ENCODE measurements around the gene SP100.

Gene SP100

GRCh38 chr2:230541934-230542380 is 126.0 kb downstream of the SP100 start:
- no peak for DNase-seq (ENCODE audit: low read depth in 2 of 2)

DNA sequence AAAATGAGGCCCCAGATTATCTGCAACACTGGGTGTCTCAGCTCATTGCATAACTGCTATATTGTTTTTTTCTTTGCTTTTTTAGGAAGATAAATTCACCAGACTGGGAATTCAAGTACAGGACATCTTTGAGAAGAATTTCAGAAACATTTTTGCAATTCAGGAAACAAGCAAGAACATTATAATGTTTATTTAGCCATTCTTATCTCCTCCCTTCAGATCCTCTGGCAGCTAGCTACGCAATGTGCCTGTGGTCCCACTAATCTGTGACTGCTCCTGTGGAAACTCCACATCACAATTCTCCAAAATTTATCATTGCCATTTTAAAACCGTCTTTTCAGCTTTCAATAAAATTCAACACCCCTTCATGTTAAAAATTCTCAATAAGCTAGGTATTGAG is 126.8 kb downstream of the SP100 start:
- no peak for DNase-seq (ENCODE audit: low read depth in 2 of 2)

GRCh38 chr2:230552181-230552580 is 136.2 kb downstream of the SP100 start:
- no peak for DNase-seq (ENCODE audit: low read depth in 2 of 2)

GRCh38 chr2:230557065-230557464 is 141.1 kb downstream of the SP100 start:
- DNase-seq (ENCODE audit: low read depth in 2 of 2): no peak

DNA sequence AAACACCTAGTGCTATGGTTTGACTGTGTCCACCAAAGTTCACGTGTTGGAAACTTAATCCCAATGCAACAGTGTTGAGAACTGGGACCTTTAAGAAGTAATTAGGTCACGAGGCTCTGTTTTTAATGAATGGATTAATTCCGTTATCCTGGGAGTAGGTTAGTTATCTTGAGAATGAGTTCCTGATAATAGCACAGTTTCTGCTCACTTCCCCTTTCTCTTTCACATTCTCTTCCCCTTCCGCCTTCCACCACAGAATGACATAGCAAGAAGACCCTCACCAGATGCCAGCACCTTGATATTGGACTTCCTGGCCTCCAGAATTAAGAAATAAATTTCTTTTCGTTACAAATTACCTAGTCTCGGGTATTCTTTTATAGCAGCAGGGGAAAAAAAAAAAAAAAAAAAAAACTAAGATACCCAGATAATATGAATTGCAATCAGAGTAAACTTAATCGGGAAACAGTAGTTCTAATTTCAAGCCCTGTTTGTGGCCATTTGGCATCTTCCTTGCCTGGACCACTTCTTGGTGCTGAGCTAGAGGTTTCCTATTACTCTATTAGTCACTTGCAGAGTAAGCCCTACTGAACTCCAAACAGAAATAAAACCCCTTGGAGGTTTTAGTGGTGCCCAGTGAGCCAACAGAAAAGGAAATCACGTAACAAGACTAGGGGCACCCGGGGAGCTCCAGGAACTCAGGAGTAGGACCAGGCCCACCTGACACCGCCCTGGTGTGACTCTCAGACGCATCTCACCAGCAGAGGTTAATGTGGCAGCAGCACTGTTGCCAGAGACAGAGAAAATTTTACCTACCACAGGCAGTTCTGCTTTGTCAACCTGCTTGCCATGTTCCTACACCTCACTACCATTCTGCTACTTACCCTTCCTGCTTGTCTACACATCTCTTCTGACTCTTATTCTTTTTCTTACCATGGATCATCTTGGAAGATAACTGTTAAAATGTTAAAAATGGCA is 149.1 kb downstream of the SP100 start:
- no peak for DNase-seq (ENCODE audit: low read depth in 2 of 2)

DNA sequence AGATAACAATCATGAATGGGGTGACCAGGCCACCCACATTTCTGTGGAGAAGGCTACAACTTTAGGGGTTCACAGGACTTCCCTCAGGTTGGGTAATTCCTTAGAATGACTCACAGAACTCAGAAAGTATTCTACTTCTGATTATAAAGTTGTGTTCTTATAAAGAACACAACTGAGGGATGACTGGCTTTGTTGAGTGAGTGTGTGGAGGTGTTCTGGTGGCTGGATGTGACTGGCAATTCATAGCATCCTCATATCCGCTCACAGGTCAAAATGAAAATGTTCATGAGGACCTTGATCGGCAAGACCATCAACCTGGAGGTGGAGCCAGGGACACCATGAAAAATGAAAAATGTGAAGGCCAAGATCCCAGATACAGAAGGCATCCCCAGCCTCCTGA is 153.3 kb downstream of the SP100 start:
- no peak for DNase-seq (ENCODE audit: low read depth in 2 of 2)

GRCh38 chr2:230570987-230571386 is 155.0 kb downstream of the SP100 start:
- no peak for DNase-seq (ENCODE audit: low read depth in 2 of 2)

DNA sequence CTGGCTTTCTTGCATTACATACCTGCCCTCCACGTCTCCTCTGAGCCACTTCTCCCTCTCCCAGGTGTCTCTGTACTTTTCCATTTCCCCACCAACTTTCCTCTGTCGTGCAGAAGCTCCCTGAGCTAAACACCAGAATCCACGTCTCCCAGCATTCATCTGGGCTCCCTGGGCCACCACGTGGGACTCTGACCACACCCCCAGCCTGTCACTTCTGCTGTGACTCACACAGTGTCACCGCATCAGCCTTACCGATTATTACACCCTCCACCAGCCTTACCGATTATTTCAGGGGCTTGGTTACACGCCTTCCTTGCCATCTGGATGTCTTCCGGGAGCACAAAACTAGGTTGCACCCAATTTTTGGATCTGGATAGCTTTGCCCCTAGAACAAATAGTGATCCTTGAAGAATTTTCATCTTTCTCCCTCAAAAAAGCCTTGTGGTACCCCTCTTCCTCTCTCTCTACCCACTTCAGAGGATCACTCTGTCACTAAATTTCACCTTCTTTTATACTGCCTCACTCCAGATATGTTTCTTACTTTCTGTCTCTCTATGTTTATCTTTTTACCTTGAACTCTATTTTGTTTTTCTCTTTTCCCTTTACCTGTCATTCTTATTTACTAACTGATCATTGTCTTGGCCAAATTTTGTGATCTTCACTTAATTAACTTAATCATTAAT is 159.8 kb downstream of the SP100 start:
- DNase-seq (ENCODE audit: low read depth in 2 of 2): no peak

- DNase-seq (ENCODE audit: low read depth in 2 of 2): no peak
These were observed 161.1 kb downstream of the SP100 start for GRCh38 chr2:230577114-230577513.

DNA sequence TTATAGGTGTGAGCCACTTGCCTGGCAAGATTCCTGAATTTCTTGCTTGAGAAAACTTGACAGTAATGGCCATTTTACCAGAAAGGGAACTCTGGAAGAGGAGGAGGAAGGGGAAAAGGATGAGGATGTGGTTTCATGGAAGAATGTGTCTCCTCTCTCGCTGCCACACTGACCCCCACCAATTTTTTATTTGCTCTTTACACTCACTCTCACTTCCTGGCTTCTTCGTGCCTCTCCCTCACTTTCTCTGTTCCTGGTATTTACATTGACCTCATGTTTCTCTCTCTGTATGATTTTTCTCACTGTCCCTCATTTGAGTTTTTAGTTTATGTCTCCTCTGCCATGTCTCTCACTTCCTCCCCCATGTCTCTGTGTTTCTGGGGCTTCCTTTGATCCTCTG is 162.1 kb downstream of the SP100 start:
- DNase-seq (ENCODE audit: low read depth in 2 of 2): no peak

- no peak for DNase-seq (ENCODE audit: low read depth in 2 of 2)
These were observed 166.9 kb downstream of the SP100 start for GRCh38 chr2:230582851-230583283.

DNA sequence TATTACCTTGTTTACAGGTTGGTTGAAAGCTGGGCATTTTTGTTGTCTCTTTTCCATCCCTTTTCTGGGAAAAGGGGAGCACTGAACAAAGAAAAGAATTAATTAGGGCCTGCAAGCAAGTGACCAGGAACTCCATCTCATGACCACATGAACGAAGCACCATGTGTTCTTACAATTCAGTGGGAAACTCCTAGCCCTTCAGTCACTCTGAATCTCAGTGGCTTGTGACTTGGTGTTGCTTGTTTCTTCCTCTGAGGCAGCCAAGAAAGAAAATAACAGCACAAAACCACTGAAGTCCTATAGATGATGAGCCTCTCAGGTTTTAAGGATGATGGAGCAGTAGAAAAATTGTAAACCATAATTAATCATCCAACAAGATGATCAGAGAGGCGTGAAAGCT is 167.6 kb downstream of the SP100 start:
- DNase-seq (ENCODE audit: low read depth in 2 of 2): no peak

DNA sequence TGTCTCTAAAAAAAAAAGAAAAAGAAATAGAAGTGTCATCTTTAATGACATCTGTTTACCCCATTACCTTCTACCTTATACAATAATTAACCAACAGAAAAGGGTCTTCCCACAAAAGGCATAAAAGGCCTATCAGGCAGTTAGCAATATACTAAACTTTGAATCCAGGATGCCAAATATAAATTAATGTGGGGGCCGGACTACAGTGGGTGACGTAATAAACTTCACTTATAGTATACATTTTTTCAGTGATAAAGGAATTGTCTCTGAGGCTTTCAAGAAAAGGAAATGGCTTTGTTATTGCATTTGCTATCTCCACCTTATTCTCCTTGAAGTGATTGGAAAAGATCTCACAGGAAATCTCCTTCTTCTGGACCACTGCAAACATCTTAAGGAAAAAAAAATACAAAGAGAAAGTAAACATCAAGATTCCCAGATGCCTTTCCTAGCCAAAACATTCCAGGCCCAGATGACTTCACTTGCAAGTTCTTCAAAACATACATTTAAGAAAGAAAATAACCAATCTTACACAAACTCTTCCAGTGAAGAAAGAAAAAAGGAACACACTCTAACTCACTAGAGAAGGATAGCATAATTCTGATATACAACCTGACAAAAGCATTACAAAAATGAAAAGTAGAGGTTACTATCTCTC is 170.5 kb downstream of the SP100 start:
- no peak for DNase-seq (ENCODE audit: low read depth in 2 of 2)

GRCh38 chr2:230589025-230589424 is 173.0 kb downstream of the SP100 start:
- no peak for DNase-seq (ENCODE audit: low read depth in 2 of 2)

DNA sequence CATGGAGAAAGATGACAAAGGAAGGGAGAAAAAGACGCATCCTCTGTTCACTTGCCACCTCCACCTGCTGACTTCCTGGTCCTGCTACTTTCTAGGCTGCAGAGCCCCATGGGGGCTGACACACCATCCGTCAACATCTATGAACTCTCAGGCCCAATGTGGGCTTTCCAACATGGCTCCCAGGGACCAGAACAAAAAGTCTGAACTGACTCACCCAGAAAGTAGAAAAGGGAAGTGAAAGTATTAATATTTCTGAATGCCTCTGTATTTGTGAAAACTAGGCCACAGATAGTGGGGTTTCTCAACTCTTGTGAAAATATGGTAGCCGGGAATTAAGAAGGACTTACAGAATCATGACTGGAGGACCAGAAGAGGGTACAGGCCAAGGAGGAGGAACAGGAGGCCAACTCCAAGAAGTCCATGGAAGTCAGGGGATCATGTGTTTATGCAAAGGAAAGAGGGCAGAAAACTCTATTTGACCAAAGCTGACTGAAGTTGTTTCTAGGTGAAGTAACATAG is 173.6 kb downstream of the SP100 start:
- no peak for DNase-seq (ENCODE audit: low read depth in 2 of 2)

DNA sequence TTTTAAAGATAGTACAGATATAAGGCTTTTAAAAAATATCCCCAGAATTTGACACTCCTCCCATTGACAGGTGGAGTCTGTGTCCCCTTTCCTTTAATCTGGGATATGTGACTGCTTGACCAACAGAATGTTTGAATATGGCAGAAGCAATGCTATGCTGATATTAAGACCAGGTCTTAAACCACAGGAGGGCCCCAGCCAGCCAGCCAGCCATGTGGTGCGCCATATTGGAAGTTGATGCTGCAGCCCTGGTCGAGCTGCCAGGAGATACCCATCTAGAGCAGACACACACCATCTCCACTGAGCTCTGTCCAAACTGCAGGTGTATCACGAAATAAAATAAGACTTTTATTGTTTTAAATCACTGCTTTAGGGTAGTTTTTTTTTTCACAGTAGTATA is 174.3 kb downstream of the SP100 start:
- no peak for DNase-seq (ENCODE audit: low read depth in 2 of 2)

- DNase-seq (ENCODE audit: low read depth in 2 of 2): no peak
These were observed 175.8 kb downstream of the SP100 start for GRCh38 chr2:230591850-230592249.

GRCh38 chr2:230592775-230593174 is 176.8 kb downstream of the SP100 start:
- DNase-seq (ENCODE audit: low read depth in 2 of 2): no peak
